Panc1 (cell line): ENCODE data around the gene GRAMD1B. TPM values are rescaled to one million over a fixed set of nuclear protein-coding genes. Genes with fewer than 3 reads are reported as not detected.

Experiments
- ATAC-seq: fragments of 200-7000 bp; cut with Tn5 transposase; 2 replicates; pipeline ENCODE4 v1.9.1; 2020; ENCODE audit warnings: mild to moderate bottlenecking, moderate library complexity
- BruUV-seq: library from RNA; stranded (reverse); fragments of 400-500 nt; replicated peaks from 2 replicates; lab custom pipeline; 2021; lab: Mats Ljungman, UMichigan
- CTCF ChIA-PET: fragments of 300-600 bp; sonication (Branson Sonifier 250); formaldehyde crosslinking; loops from one replicate; lab custom pipeline; 2022; ENCODE audit warnings: antibody characterized with exemption; lab: Charles Lee
- POLR2A ChIA-PET: fragments of 300-600 bp; sonication (Branson Sonifier 250); formaldehyde crosslinking; loops from one replicate; lab custom pipeline; 2022; ENCODE audit warnings: antibody characterized with exemption; lab: Charles Lee
- DNase-seq: peaks from one replicate; pipeline ENCODE4 v3.0.0-alpha.2; 2010; ENCODE audit warnings: low read depth, low spot score
- H3K27ac ChIP-seq: 2 replicates; pipeline ENCODE4 v1.5.1; 2011; ENCODE audit warnings: mild to moderate bottlenecking, low read length, inconsistent platforms
- H3K27me3 ChIP-seq: fragments of 200-500 bp; sonication (Bioruptor generic); 2 replicates; pipeline ENCODE4 v1.6.0; 2014; ENCODE audit warnings: low read length, inconsistent platforms; ENCODE audit not compliant: control insufficient read depth, insufficient read depth
- H3K36me3 ChIP-seq: fragments of 200-500 bp; sonication (Bioruptor generic); 2 replicates; pipeline ENCODE4 v1.5.1; 2014; ENCODE audit warnings: inconsistent platforms, mild to moderate bottlenecking, low read length, moderate library complexity; ENCODE audit not compliant: control insufficient read depth, insufficient read depth
- H3K4me1 ChIP-seq: 2 replicates; pipeline ENCODE4 v1.5.1; 2011; ENCODE audit warnings: inconsistent platforms, mild to moderate bottlenecking, low read length, moderate library complexity; ENCODE audit not compliant: control insufficient read depth, insufficient read depth
- H3K4me3 ChIP-seq, 2 experiments: 2 replicates each; pipeline ENCODE4 v1.5.1; 2011 to 2012; ENCODE audit warnings: low read depth in 2 of 2, low read length in 2 of 2, mild to moderate bottlenecking in 2 of 2, inconsistent platforms in 1 of 2, moderate library complexity in 1 of 2
- H3K9me3 ChIP-seq: fragments of 200-500 bp; sonication (Bioruptor generic); 2 replicates; pipeline ENCODE4 v1.5.1; 2014; ENCODE audit warnings: low read depth, mild to moderate bottlenecking, inconsistent platforms, low read length, moderate library complexity; ENCODE audit not compliant: control insufficient read depth, insufficient read depth
- CTCF ChIP-seq: fragments of 450-650 bp; IDR thresholded peaks from 2 replicates; pipeline ENCODE4 v1.5.1; 2017; ENCODE audit warnings: mild to moderate bottlenecking
- POLR2AphosphoS5 ChIP-seq: IDR thresholded peaks from 2 replicates; pipeline ENCODE4 v1.6.1; 2012; ENCODE audit warnings: mild to moderate bottlenecking, low read depth, low read length, moderate library complexity
- REST ChIP-seq, 2 experiments: IDR thresholded peaks; 2 replicates each; pipeline ENCODE4 v1.6.1; 2011 to 2012; ENCODE audit warnings: low read depth in 2 of 2, control low read depth in 1 of 2, low read length in 1 of 2, mild to moderate bottlenecking in 1 of 2, moderate library complexity in 1 of 2; ENCODE audit not compliant: insufficient read depth in 1 of 2
- SIN3A ChIP-seq: IDR thresholded peaks from 2 replicates; pipeline ENCODE4 v1.6.1; 2012; ENCODE audit warnings: low read depth, mild to moderate bottlenecking, low read length, moderate library complexity, borderline replicate concordance; ENCODE audit not compliant: insufficient read depth
- TCF7L2 ChIP-seq: IDR thresholded peaks from 2 replicates; pipeline ENCODE4 v1.6.1; 2011; ENCODE audit warnings: mild to moderate bottlenecking, low read depth, low read length, inconsistent platforms
- in situ Hi-C: cut with HindIII; loops from 2 replicates; pipeline ENCODE4 v1.10.0; 2016; ENCODE audit warnings: low sequenced_read_pairs, low pct_unique_long_range_greater_than_20kb
- intact Hi-C: fragments of 100-400 bp; cut with micrococcal nuclease; formaldehyde crosslinking; loops from one replicate; pipeline ENCODE4 v1.10.0; 2022; ENCODE audit not compliant: unreplicated experiment
- total RNA-seq: library from RNA; stranded (reverse); gene quantifications from one replicate; pipeline ENCODE4 v1.2.1, GENCODE V29; 2021; ENCODE audit not compliant: unreplicated experiment

Gene GRAMD1B
- total RNA-seq, 1 experiment from 2014 or later: 0.46 TPM

- ChIA-PET CTCF (no interaction called here), POLR2A (no interaction called here)
- DNase-seq: no peak
- Histone ChIP-seq H3K4me1 (no peaks in the 10 kb centered on the region), H3K27ac (no peak overlapping the region), H3K9me3 (no peaks in the 10 kb centered on the region), H3K27me3 (no peaks in the 10 kb centered on the region), H3K36me3 (no peaks in the 10 kb centered on the region), H3K4me3 (no peak overlapping the region)
- no TSS peak for BruUV-seq
- TF ChIP-seq REST (IDR thresholded peaks at IDR 0.05; ENCODE audit: insufficient read depth in 1 of 2, low read depth in 2 of 2, low read length in 1 of 2) (no peak), TCF7L2 (no peak), POLR2AphosphoS5 (no peak), CTCF (no peak), SIN3A (no peak)
- in situ Hi-C loops: no loop called here
- no peak for ATAC-seq
- intact Hi-C loops: no loop called here
Measured at GRCh38 chr11:123451183-123451781, 21.2 kb downstream of the GRAMD1B start.

DNA sequence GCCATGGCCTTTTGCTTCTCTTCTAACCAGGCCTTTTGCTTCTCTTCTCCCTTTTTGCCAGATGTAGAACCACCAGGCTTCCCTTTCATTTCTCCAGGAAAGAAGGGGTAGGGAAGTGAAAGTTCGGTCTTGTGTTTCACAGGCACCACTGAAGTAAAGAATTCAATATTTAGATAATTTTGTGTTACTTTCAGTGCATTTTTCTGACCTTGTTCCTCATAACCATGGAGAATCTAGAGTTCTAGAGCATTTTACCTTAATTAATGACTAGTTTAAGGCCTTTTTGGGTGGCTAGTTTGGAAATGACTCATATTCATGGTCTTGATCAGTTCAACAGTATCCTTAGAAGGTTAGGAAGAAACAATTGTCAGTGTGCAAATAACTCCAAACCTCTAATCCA, 22.7 kb downstream of the GRAMD1B start:
- no TSS peak for BruUV-seq
- intact Hi-C loops (no loop called here), in situ Hi-C loops (no loop called here)
- no peaks in the 10 kb centered on the region for H3K9me3 ChIP-seq
- ATAC-seq (no peak), DNase-seq (no peak)
- no peak overlapping the region for H3K4me3 ChIP-seq
- ChIA-PET POLR2A (no interaction called here), CTCF (interaction anchor here (0.7 kb wide), 1 partner anchor 19 kb away, joined by 3 read pairs; no protein-coding TSS in a partner anchor)
- no peak for TF ChIP-seq REST (IDR thresholded peaks at IDR 0.05; ENCODE audit: insufficient read depth in 1 of 2, low read depth in 2 of 2, low read length in 1 of 2)
- TF ChIP-seq POLR2AphosphoS5: no peak
- TF ChIP-seq TCF7L2: no peak
- TF ChIP-seq SIN3A: no peak
- no peak for TF ChIP-seq CTCF
- H3K27me3 ChIP-seq: no peaks in the 10 kb centered on the region
- no peak overlapping the region for H3K27ac ChIP-seq
- no peaks in the 10 kb centered on the region for H3K4me1 ChIP-seq
- no peaks in the 10 kb centered on the region for H3K36me3 ChIP-seq
